ENCODE measurements around the gene P2RX7. TPM values are rescaled to one million over a fixed set of nuclear protein-coding genes. Genes with fewer than 3 reads are reported as not detected.

The P2RX7 gene
- total RNA-seq, 1 donor from 2014 or later, result 0.12 TPM

- Mint-ChIP-seq H3K9me3 (no peaks in the 10 kb centered on the region), H3K36me3 (ENCODE audit: low read depth) (no peaks in the 10 kb centered on the region), H3K4me1 (peaks cover 9% of the 10 kb centered on the region), H3K27ac (ENCODE audit: unreplicated experiment) (no peak overlapping the region), H3K4me3 (peak overlapping the region; percentile 69), H3K27me3 (ENCODE audit: low read depth) (peaks cover 10% of the 10 kb centered on the region)
- no peak for DNase-seq (ENCODE audit: low read depth, low spot score)
- TF ChIP-seq CTCF (conservative IDR thresholded peaks at IDR 0.05), result no peak
Measured at GRCh38 chr12:121209221-121209620, 76.5 kb downstream of the P2RX7 start.

DNA sequence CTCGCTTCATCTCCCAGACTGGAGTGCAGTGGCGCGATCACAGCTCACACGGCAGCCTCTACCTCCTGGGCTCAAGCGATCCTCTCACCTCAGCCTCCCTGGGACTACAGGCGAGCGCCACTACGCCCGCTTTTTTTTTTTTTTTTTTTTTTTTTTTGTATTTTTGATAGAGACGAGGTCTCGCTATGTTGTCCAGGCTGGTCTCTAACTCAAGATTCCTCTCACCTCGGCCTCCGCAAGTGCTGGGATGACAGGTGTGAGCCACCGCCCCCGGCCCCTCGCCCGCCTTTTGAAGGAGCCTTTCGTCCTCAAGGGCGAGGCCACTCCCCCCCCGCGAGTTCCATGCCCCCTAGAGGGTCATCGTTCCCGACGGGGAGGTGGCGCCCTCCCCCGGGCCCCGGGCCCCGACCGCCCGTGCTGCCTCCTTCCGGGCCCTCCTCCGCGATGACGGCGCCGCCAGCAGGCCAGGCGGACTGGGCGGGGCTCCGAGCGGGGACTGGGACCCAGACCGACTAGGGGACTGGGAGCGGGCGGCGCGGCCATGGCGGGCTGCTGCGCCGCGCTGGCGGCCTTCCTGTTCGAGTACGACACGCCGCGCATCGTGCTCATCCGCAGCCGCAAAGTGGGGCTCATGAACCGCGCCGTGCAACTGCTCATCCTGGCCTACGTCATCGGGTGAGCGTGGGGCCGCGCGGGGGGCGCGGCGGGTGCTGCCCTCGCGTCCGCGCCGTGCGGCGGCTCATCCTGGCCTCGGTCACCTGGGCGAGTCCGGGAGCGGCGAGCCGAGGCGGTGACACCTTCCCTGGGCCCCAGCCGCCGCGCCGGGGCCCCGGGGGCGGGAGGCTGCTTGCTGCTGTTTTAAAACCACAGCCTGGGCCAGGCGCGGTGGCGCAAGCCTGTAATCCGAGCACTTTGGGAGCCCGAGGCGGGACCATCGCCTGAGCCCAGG, 77.2 kb downstream of the P2RX7 start, which contains the start of gene P2RX4:
P2RX4 (plus strand) TSS at position 506 of the 949 bp plus-strand sequence; CDS start at position 542, 36 bp downstream.
- H3K27ac Mint-ChIP-seq (ENCODE audit: unreplicated experiment), result peak within 1 kb of the TSS; percentile 41
- peak; percentile 45 for TF ChIP-seq CTCF (conservative IDR thresholded peaks at IDR 0.05)
- DNase-seq (ENCODE audit: low read depth, low spot score), result peak; percentile 63
- H3K4me1 Mint-ChIP-seq, result peaks cover 9% of the 10 kb centered on the region
- H3K36me3 Mint-ChIP-seq (ENCODE audit: low read depth), result no peaks in the 10 kb centered on the region
- H3K4me3 Mint-ChIP-seq, result peak within 1 kb of the TSS; percentile 88
- H3K27me3 Mint-ChIP-seq (ENCODE audit: low read depth), result peaks cover 10% of the 10 kb centered on the region
- no peaks in the 10 kb centered on the region for H3K9me3 Mint-ChIP-seq

DNA sequence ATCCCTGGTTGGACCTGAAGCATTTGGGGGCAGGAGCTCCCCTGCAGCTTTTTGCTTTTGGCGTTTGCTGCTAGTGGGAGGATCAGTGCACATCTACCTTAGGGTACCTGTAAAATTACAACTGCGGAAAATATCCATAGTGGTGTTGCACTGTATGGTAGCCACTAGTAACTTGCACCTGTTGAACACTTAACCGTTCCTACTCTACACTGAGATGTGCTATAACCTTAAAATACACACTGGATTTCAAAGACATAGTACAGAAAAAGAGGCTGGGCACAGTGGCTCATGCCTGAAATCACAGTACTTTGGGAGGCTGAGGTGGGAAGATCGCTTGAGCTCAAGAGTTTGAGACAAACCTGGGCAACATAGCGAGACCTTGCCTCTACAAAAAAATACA, 80.2 kb downstream of the P2RX7 start:
- no peak for DNase-seq (ENCODE audit: low read depth, low spot score)
- H3K27ac Mint-ChIP-seq (ENCODE audit: unreplicated experiment), result no peak overlapping the region
- peaks cover 9% of the 10 kb centered on the region for H3K27me3 Mint-ChIP-seq (ENCODE audit: low read depth)
- no peaks in the 10 kb centered on the region for H3K36me3 Mint-ChIP-seq (ENCODE audit: low read depth)
- no peak for TF ChIP-seq CTCF (conservative IDR thresholded peaks at IDR 0.05)
- peaks cover 9% of the 10 kb centered on the region for H3K4me1 Mint-ChIP-seq
- H3K4me3 Mint-ChIP-seq, result no peak overlapping the region
- H3K9me3 Mint-ChIP-seq, result no peaks in the 10 kb centered on the region

- TF ChIP-seq CTCF (conservative IDR thresholded peaks at IDR 0.05), result no peak
- DNase-seq (ENCODE audit: low read depth, low spot score), result no peak
- no peaks in the 10 kb centered on the region for H3K36me3 Mint-ChIP-seq (ENCODE audit: low read depth)
- no peak overlapping the region for H3K4me3 Mint-ChIP-seq
- no peaks in the 10 kb centered on the region for H3K9me3 Mint-ChIP-seq
- peaks cover 3% of the 10 kb centered on the region for H3K27me3 Mint-ChIP-seq (ENCODE audit: low read depth)
- no peak overlapping the region for H3K27ac Mint-ChIP-seq (ENCODE audit: unreplicated experiment)
- H3K4me1 Mint-ChIP-seq, result peaks cover 9% of the 10 kb centered on the region
Measured at GRCh38 chr12:121214166-121214777, 81.6 kb downstream of the P2RX7 start.

DNA sequence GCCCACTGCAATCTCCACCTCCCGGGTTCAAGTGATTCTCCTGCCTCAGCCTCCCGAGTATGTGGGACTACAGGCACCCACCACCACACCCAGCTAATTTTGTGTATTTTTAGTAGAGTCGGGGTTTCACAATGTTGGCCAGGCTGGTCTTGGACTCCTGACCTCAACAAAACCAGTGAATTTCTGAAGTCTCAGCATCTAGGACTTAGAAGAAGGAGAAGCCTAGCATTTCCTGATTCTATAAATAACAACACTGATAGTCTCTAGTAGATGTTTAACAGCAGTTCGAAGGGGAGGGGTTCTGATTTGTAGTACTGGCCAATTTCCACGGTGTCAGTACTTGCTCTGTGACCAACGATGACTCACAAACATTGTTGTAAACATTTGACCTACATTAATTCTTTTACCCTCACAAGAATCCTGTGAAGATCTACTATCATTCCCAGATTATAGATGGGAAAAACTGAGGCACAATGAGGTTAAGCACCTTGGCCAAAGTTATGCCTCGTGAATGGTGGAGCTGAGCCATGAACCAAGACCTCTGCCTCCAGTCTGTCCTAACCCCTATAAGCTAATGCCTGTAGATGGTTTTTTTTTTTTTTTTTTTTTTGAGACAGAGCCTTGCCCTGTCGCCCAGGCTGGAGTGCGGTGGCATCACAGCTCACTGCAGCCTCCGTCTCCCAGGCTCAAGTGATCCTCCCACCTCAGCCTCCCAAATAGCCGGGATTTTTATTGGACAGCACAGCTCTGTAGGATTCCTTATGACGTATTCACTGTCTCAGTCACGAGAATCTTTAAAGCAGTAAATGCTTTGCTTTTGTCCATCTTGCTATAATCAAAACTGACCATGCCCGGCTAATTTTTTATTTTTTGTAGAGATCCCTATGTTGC, 82.4 kb downstream of the P2RX7 start:
- no peak overlapping the region for H3K4me3 Mint-ChIP-seq
- H3K36me3 Mint-ChIP-seq (ENCODE audit: low read depth), result no peaks in the 10 kb centered on the region
- no peak overlapping the region for H3K27ac Mint-ChIP-seq (ENCODE audit: unreplicated experiment)

More for the DNA sequence above, 82.4 kb downstream of the P2RX7 start:
- peaks cover 3% of the 10 kb centered on the region for H3K27me3 Mint-ChIP-seq (ENCODE audit: low read depth)
- no peak for TF ChIP-seq CTCF (conservative IDR thresholded peaks at IDR 0.05)
- H3K4me1 Mint-ChIP-seq, result peaks cover 9% of the 10 kb centered on the region
- DNase-seq (ENCODE audit: low read depth, low spot score), result no peak
- no peaks in the 10 kb centered on the region for H3K9me3 Mint-ChIP-seq

All from neural crest cell (in vitro differentiated cells).